ENCODE results near the gene CYBC1.

CYBC1 gene

GRCh38 chr17:82489117-82489516 lies 38.6 kb upstream of the CYBC1 start:
- H3K4me3 ChIP-seq (ENCODE audit: low read depth, low read length), result no peak overlapping the region

GRCh38 chr17:82487910-82488309 lies 37.4 kb upstream of the CYBC1 start:
- no peak for TF ChIP-seq CTCF (IDR thresholded peaks at IDR 0.05; ENCODE audit: borderline replicate concordance, insufficient read depth, low read depth, low read length)
- no peak overlapping the region for H3K4me3 ChIP-seq (ENCODE audit: low read depth, low read length)

More at GRCh38 chr17:82489117-82489516, 38.6 kb upstream of the CYBC1 start:
- TF ChIP-seq CTCF (IDR thresholded peaks at IDR 0.05; ENCODE audit: borderline replicate concordance, insufficient read depth, low read depth, low read length), result no peak

- no peak overlapping the region for H3K4me3 ChIP-seq (ENCODE audit: low read depth, low read length)
- no peak for TF ChIP-seq CTCF (IDR thresholded peaks at IDR 0.05; ENCODE audit: borderline replicate concordance, insufficient read depth, low read depth, low read length)
These were observed 35.9 kb upstream of the CYBC1 start for GRCh38 chr17:82486231-82487094.

- H3K4me3 ChIP-seq (ENCODE audit: low read depth, low read length), result no peak overlapping the region
- no peak for TF ChIP-seq CTCF (IDR thresholded peaks at IDR 0.05; ENCODE audit: borderline replicate concordance, insufficient read depth, low read depth, low read length)
These were observed 33.3 kb upstream of the CYBC1 start for GRCh38 chr17:82483836-82484235.

GRCh38 chr17:82483204-82483660 lies 32.7 kb upstream of the CYBC1 start:
- no peak for TF ChIP-seq CTCF (IDR thresholded peaks at IDR 0.05; ENCODE audit: borderline replicate concordance, insufficient read depth, low read depth, low read length)
- no peak overlapping the region for H3K4me3 ChIP-seq (ENCODE audit: low read depth, low read length)

GRCh38 chr17:82480318-82480717 lies 29.8 kb upstream of the CYBC1 start:
- H3K4me3 ChIP-seq (ENCODE audit: low read depth, low read length), result no peak overlapping the region
- no peak for TF ChIP-seq CTCF (IDR thresholded peaks at IDR 0.05; ENCODE audit: borderline replicate concordance, insufficient read depth, low read depth, low read length)

- no peak for TF ChIP-seq CTCF (IDR thresholded peaks at IDR 0.05; ENCODE audit: borderline replicate concordance, insufficient read depth, low read depth, low read length)
- H3K4me3 ChIP-seq (ENCODE audit: low read depth, low read length), result no peak overlapping the region
These were observed 29.1 kb upstream of the CYBC1 start for GRCh38 chr17:82479602-82480001.

Data from GM12875 (cell line).